HG02840 (cell line): ENCODE measurements around the gene MEX3D.
"Not testable (repeated sequence)": the region's sequence is repeated elsewhere in the genome, so short reads cannot be mapped to it uniquely, and the experiment has no call there.

Experiments used
- ATAC-seq: cut with Tn5 transposase; IDR thresholded peaks from one replicate; pipeline ENCODE4 v1.9.1; 2021; ENCODE audit warnings: mild to moderate bottlenecking, moderate library complexity, moderate number of reproducible peaks; ENCODE audit not compliant: unreplicated experiment, low FRiP score

Gene MEX3D

GRCh38 chr19:1549332-1549945 lies 18.7 kb downstream of the MEX3D start:
- no peak for ATAC-seq

- no peak for ATAC-seq
Observed at GRCh38 chr19:1540365-1540925, 27.7 kb downstream of the MEX3D start.

DNA sequence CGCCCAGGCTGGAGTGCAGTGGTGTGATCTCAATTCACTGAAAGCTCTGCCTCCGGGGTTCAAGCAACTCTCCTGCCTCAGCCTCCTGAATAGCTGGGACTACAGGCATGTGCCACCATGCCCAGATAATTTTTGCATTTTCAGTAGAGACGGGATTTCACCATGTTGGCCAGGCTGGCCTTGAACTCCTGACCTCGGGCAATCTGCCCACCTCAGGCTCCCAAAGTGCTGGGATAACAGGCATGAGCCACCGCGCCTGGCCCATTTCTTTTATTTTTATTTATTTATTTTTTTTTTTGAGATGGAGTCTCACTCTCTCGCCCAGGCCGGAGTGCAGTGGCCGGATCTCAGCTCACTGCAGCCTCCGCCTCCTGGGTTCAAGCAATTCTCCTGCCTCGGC lies 28.4 kb downstream of the MEX3D start:
- ATAC-seq, result not testable (repeated sequence)

GRCh38 chr19:1538978-1539377 lies 29.1 kb downstream of the MEX3D start:
- no peak for ATAC-seq

GRCh38 chr19:1535699-1536098 lies 32.4 kb downstream of the MEX3D start:
- not testable (repeated sequence) for ATAC-seq

DNA sequence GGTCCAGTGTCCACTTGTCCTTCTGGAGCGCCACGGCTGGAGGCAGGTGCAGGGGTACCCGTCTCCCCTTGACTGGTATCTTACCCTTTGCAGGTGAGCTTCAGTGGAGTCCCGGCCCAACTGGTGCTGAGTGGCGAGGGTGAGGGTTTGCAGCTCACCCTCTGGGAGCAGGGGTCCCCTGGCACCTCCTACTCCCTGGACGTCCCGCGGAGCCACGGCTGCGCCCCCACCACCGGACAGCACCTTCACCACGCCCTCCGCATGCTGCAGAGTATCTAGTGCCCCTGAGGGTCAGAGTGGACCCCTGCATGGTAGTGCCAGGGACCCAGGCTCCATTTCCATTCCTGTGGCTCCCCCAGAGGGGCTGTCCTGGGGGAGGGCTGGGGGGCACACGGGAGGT lies 33.2 kb downstream of the MEX3D start:
- no peak for ATAC-seq

GRCh38 chr19:1533510-1534150 lies 34.5 kb downstream of the MEX3D start:
- no peak for ATAC-seq

- ATAC-seq, result no peak
Observed at GRCh38 chr19:1532003-1532402, 36.1 kb downstream of the MEX3D start.

DNA sequence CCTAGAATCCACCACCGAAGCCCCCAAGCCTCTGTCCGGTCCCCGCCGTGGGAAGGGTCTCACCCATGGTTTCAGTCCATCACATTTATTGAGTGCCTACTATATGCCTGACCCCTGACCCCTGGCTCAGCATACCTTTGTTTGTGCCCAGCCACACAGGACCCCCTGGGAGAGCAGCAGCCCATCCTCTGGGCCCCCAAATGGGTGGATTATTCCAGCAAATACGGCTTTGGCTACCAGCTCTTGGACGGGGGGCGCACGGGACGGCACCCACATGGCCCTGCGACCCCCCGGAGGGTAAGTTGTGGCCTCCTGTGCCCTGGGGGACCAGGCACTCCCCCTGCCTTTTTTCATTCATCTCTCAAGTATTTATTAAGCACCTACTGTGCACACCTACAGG lies 36.5 kb downstream of the MEX3D start:
- ATAC-seq, result no peak

GRCh38 chr19:1530856-1531255 lies 37.3 kb downstream of the MEX3D start:
- ATAC-seq, result not testable (repeated sequence)

DNA sequence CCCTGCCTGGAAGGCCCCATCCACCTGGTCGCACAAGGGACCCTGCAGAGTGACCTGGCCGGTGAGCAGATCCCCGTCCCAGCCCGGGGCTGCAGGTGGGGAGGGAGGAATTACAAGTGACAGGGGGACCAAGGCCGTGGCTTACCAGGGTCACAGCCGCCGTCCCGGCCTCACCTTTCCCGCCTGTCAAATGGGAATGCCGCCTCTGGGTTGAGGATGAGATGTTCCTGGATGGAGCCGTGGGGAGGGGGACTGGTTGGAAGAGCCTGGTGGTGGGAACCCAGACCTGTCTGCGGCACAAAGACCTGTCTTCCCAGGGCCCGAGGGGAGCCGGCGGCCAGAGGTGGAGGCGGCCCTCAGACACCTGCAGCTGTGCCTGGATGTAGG lies 38.7 kb downstream of the MEX3D start:
- no peak for ATAC-seq

DNA sequence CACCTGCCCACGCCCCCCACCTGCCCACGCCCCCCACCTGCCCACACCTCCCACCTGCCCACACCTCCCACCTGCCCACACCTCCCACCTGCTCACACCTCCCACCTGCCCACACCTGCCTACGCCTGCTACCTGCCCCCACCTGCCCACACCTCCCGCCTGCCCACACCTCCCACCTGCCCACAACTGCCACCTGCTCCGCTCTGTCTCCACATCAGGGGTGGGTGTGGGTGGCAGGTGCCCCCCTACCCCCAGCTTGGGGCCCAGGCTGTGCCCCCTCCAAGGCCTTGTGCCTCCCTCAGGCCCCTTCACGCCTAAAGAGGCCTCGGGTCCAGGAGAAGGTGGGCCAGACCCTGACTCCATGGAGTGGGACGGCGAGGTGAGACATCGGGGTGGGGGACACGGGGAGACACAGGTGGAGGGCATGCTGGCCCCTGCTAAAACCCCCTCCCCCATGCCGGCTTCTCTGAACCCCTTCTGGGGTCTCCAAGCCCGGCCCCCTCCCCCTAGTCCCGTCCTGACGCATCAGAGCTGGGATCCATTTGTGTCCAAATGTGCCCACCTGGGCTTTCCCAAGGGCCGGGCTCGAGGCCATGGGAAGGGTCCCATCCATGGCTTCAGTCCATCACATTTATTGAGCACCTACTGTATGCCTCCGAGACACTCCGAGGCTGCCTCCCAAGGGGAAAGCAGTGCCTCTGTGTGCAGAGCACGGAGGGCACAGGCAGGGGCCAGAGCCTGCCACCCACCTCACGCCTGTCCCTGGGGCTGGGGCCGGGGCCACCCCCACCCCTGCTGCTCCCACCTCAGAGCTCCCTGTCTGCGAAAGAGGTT lies 39.3 kb downstream of the MEX3D start:
- ATAC-seq, result no peak

- no peak for ATAC-seq
Observed at GRCh38 chr19:1527650-1528309, 40.3 kb downstream of the MEX3D start.

DNA sequence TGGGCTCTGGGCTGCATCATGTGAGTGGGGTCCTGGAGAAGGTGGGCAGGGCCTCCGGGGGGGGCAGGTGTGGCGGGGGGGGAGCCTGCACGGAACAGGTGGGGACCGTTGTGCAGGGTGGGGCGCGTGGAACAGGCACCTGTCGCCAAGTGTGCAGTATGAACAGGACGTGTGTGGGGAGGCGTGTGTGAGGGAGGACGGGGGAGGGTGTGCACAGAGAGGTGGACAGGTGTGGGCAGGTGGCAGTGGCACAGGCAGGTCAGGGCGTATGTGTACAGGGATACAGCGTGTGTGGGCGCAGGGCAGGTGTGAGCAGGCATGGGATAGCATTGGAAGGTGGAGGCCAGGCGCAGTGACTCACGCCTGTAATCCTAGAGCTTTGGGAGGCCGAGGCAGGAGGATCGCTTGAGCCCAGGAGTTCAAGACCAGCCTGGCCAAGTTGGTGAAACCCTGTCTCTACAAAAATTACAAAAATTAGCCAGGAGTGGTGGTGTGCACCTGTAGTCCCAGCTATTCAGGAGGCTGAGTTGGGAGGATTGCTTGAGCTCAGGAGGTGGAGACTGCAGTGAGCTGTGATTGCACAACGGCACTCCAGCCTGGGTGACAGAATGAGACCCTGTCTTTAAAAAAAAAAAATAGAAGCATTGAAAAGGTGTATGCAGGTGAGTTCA lies 41.0 kb downstream of the MEX3D start:
- ATAC-seq, result no peak

DNA sequence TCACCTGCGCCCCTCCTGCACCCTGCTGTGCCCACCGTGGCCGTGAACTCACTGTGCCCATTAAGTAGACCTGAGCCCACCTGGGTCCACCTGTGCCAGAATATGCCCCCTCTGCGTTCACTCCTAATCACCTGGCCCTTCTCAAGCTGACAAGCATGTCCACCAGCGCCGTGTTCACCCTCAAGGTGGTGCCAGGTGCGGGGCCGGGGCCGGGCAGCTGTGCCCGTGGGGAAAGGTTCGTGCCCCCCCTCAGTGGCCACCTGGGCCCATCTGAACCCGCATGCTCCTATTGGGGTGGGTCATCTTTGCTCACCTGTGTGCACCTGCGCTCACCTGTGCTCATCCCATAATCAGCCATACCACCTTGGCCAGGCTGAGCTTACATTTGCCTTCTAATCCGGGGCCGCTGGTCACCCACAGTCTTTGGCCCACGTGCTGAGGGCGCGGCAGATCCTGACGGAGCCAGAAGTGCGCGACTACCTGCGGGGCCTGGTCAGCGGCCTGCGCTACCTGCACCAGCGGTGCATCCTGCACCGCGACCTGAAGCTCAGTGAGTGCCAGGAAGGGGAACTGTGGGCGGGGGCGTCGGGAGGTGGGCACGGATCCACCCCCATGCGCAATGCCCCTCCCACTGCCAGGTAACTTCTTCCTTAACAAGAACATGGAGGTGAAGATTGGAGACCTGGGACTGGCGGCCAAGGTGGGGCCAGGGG lies 41.9 kb downstream of the MEX3D start:
- ATAC-seq, result no peak

GRCh38 chr19:1525343-1525742 lies 42.8 kb downstream of the MEX3D start:
- no peak for ATAC-seq

- ATAC-seq, result no peak
Observed at GRCh38 chr19:1524972-1525325, 43.2 kb downstream of the MEX3D start.

- no peak for ATAC-seq
Observed at GRCh38 chr19:1524287-1524971, 43.7 kb downstream of the MEX3D start.
